ENCODE measurements around the gene ARL6. TPM values are rescaled to one million over a fixed set of nuclear protein-coding genes. Genes with fewer than 3 reads are reported as not detected.
"Not testable (repeated sequence)": the region's sequence is repeated elsewhere in the genome, so short reads cannot be mapped to it uniquely, and the experiment has no call there.

ARL6 gene
- total RNA-seq, 1 experiment from 2014 or later, result 7.9 TPM

GRCh38 chr3:97821287-97821773, 56.8 kb downstream of the ARL6 start:
- DNase-seq (ENCODE audit: low spot score), result no peak

- DNase-seq (ENCODE audit: low spot score), result peak; percentile 70
These were observed 57.3 kb downstream of the ARL6 start, which contains the start of gene CRYBG3 for GRCh38 chr3:97821774-97822358. Gene CRYBG3 (plus strand): TSS chr3:97822011. CDS start chr3:97822207, 196 bp downstream.

GRCh38 chr3:97822359-97822775, 57.8 kb downstream of the ARL6 start:
- DNase-seq (ENCODE audit: low spot score), result peak; percentile 11

GRCh38 chr3:97823046-97824004, 58.8 kb downstream of the ARL6 start:
- no peak for DNase-seq (ENCODE audit: low spot score)

GRCh38 chr3:97825101-97825500, 60.5 kb downstream of the ARL6 start:
- no peak for DNase-seq (ENCODE audit: low spot score)

- no peak for DNase-seq (ENCODE audit: low spot score)
These were observed 63.3 kb downstream of the ARL6 start for GRCh38 chr3:97827741-97828471.

GRCh38 chr3:97829198-97829597, 64.6 kb downstream of the ARL6 start:
- DNase-seq (ENCODE audit: low spot score), result no peak

- no peak for DNase-seq (ENCODE audit: low spot score)
These were observed 66.1 kb downstream of the ARL6 start for GRCh38 chr3:97830638-97831037.

- DNase-seq (ENCODE audit: low spot score), result no peak
These were observed 66.6 kb downstream of the ARL6 start for GRCh38 chr3:97831140-97831539.

- not testable (repeated sequence) for DNase-seq (ENCODE audit: low spot score)
These were observed 68.6 kb downstream of the ARL6 start for GRCh38 chr3:97833184-97833583.

- no peak for DNase-seq (ENCODE audit: low spot score)
These were observed 71.2 kb downstream of the ARL6 start for GRCh38 chr3:97835761-97836160.

- DNase-seq (ENCODE audit: low spot score), result no peak
These were observed 73.8 kb downstream of the ARL6 start for GRCh38 chr3:97838393-97838792.

- DNase-seq (ENCODE audit: low spot score), result no peak
These were observed 75.4 kb downstream of the ARL6 start for GRCh38 chr3:97839944-97840343.

GRCh38 chr3:97841304-97841703, 76.7 kb downstream of the ARL6 start:
- DNase-seq (ENCODE audit: low spot score), result no peak

GRCh38 chr3:97841956-97842355, 77.4 kb downstream of the ARL6 start:
- DNase-seq (ENCODE audit: low spot score), result no peak

GRCh38 chr3:97848779-97849178, 84.2 kb downstream of the ARL6 start:
- no peak for DNase-seq (ENCODE audit: low spot score)

Other genes starting within 250 kb of the ARL6 start
- 8.2 and 9.2 TPM in 2 replicates for gene CRYBG3, start 57.3 kb downstream of the ARL6 start, total RNA-seq (2014; rRNA removed; shearing (Covaris generic))
- gene RIOX2, start 207.7 kb downstream of the ARL6 start, total RNA-seq (2014; rRNA removed; shearing (Covaris generic)), result 25.3 and 32.6 TPM in 2 replicates

Measured in H4 (cell line).